ENCODE results near the gene NEDD4.

DNA sequence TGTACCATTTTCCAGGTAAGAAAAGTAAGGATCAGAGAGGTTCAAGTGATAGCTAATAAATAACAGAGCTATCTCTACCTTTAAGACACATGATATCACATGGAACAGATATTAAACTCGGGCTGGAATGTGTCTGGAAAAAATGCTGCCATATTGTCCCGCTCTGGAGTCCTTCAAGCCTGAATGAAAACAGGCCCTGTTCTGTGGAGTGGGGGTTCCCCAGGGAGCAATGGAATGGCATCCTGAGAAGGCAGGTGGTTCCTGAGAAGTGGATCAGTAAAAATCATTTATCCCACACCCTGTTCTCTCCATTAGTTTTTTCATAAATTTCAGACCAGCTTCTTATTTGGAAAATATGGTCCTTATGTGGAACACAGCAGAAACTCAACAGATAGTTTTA is 193.2 kb downstream of the NEDD4 start:
- TF ChIP-seq, protein P1, sequence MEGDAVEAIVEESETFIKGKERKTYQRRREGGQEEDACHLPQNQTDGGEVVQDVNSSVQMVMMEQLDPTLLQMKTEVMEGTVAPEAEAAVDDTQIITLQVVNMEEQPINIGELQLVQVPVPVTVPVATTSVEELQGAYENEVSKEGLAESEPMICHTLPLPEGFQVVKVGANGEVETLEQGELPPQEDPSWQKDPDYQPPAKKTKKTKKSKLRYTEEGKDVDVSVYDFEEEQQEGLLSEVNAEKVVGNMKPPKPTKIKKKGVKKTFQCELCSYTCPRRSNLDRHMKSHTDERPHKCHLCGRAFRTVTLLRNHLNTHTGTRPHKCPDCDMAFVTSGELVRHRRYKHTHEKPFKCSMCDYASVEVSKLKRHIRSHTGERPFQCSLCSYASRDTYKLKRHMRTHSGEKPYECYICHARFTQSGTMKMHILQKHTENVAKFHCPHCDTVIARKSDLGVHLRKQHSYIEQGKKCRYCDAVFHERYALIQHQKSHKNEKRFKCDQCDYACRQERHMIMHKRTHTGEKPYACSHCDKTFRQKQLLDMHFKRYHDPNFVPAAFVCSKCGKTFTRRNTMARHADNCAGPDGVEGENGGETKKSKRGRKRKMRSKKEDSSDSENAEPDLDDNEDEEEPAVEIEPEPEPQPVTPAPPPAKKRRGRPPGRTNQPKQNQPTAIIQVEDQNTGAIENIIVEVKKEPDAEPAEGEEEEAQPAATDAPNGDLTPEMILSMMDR (IDR thresholded peaks at IDR 0.05), result no peak
- TF ChIP-seq POLR2A (IDR thresholded peaks at IDR 0.05), result no peak
